NCI-H345 treated with DMSO at 0.1 percent for 48 hours (cell line): ENCODE data around the gene DCHS1.
A peak's percentile ranks its signal among the peaks of the same experiment; 100 is the strongest.

ENCODE experiments used
- DNase-seq: peaks from one replicate; lab custom pipeline; 2025; ENCODE audit not compliant: unreplicated experiment; lab: John Stamatoyannopoulos, UW

The DCHS1 gene

DNA sequence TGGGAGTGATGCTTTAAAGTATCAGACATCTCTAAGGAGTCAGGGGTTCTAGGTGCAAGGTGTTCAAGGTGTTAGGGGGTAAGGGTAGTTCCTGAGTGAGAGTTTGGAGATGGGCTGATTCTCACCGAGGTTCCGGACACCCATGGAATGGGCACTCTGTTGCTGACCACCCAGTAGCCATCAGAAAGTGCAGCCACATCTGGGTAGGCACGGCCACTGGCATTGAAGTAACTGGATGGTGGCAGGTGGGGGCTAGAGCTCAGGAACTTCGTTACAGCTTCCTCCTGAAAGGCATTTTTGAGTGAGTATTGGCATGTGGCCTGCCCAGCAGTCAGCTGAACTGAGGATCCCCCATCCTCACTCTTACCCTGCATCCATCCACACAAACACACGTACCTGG is 40.6 kb downstream of the DCHS1 start:
- DNase-seq, result no peak

DNA sequence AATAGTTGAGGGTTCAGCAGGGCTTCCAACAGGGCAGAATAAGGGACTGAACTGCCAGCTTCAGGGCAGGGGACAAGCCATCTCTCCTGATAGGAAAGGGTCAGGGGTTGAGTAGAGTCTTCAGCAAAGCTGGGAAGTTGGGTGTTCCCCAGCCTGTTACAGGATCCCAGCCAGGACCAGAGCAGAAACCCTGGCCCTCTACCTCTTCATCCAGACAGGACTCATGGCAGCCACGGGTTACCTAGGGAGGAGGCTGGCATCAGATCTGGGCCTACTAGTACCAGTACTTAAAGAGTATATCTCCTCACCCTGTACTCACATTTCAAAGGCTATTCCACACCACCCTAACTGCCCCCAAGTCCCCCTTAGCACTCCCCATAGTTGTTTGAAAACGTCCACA is 41.2 kb downstream of the DCHS1 start:
- no peak for DNase-seq

DNA sequence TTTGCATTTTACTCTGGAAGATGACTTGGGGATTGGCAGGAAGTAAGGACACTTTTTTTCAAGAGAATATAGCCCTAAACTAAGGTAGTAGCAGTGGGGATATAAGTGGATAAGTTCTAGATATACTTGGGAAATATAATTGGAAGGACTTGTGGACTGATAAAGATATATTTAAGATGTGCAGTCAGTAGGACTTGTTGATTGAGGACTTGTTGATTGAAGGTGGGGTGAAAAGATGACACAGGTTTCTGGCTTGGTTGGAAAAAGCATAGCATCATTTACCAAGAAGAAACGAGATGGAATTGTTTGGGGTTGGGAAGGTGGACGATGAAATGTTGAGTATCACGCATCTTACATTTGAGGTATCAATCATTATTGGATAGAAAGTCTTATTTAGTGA is 42.1 kb downstream of the DCHS1 start:
- DNase-seq, result no peak

DNA sequence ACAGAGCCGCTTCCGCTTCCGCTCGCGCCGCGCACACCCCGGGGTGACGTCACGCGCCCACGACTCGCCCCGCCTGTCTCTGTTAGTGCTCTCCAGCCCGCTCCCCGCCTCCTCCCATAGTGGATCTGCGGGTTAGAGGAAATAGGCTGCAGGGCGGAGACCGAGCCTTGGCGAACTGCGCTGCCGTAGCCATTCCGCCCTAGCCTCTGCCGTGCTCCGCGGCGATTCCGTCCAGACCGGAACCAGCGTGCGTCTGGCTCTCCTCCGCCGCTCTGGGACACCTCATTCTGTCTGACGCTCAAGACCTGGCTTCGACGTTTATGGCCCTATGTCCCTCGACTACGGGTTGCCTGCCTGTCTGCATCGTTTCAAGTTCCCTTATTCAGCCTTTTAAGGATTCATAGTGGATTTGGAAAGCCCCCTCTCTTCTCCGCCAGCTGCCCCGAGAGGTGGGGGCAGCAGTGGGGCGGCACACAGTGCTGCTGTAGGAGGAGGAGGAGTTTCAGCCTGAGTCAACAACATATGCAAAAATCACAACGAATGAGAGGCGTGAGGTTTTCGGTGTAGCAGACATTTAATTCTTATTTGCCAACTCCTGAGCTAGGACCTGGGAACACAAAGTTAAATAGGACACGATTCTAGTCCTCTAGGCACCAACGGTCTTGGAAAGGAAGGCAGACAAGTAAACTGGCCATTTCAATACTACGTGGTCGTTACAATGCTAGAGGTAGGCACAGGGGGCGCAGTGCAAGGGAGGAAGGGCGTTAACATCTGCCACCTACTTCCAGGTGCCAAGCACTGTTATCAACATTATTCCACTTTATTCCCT is 43.2 kb downstream of the DCHS1 start, which contains the start of gene TAF10:
Gene TAF10 (minus strand): TSS at position 4 of the 829 bp plus-strand sequence. CDS start 27 bp downstream, outside the sequence.
- DNase-seq, result peak; percentile 84

DNA sequence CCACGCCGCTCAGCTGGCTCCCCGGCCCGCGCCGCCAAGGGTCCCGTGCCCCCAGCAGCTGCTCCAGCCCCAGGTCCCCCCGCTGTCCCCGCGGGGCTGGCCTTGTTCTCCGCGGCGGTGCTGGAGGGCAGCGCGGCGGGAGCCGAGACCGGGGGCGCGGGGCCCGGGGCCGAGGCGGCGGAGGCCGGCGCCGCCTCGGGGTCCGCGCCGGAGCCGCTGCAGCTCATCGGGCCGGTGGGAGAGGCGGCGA is 43.7 kb downstream of the DCHS1 start:
- DNase-seq, result no peak

DNA sequence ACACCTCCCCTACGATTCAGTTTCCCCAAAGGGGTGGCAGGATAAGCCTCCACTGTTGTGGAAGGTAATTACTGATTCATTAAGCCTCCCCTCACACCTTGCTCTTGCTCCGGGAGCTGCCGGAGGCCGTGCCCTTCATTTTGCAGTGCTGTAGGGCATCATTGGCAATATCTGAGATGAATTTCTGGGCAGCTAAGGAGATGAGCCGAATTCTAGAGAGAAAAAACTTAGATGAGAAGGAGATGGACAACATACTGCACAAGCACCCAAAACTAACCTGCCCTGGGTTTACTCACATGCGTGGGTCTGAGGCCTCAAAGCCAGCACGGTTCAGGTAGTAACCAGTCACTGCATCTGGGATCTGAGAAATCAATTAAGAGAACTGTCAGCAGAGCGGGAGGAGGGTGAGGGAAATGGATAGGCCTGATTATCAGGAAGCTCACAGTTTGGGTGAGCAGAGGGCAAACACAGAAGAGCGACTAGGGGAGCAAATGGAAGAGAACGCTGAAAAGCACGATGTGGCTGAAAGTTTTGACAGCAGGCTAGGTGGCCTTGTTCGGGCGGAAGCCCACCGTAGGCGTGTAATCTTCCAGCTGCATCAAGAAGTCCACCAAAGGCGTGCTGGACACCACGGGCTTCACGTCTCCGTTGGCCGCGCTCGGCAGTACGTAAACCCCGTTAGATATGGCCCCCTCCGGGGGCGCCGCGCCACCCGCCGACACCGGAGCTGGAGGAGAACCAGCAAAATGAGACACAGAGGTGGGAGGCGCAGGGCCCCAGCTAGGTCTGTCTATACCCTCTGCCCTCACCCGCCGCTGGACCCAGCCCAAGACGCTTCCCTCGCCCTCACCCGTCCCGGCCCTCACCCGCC is 44.3 kb downstream of the DCHS1 start:
- no peak for DNase-seq

DNA sequence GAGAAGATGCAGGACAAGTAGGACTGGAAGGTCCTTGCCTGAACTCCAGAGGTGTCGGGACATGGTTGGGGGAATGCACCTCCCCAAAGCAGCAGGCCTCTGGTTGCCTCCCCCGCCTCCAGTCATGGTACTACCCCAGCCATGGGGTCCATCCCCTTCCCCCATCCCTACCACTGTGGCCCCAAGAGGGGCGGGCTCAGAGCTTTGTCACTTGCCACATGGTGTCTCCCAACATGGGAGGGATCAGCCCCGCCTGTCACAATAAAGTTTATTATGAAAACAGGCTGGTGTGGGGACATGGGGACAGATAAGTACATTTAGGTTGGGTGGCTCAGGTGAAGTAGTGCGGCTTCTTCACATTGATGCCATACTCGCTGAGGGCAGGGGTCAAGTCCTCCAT is 45.0 kb downstream of the DCHS1 start:
- DNase-seq, result no peak

DNA sequence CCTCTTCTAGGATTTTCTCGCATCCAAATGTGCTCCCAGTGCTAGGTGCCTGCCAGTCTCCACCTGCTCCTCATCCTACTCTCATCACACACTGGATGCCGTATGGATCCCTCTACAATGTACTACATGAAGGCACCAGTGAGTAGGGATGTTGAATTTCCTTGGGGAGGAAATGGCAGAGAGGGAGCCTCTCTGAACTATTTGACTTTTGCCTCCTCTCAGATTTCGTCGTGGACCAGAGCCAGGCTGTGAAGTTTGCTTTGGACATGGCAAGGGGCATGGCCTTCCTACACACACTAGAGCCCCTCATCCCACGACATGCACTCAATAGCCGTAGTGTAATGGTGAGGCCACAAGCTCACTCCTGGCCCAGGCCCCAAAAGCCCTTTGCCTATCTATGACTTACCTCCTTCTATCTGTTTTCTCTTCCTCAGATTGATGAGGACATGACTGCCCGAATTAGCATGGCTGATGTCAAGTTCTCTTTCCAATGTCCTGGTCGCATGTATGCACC is 46.0 kb downstream of the DCHS1 start:
- DNase-seq, result no peak

DNA sequence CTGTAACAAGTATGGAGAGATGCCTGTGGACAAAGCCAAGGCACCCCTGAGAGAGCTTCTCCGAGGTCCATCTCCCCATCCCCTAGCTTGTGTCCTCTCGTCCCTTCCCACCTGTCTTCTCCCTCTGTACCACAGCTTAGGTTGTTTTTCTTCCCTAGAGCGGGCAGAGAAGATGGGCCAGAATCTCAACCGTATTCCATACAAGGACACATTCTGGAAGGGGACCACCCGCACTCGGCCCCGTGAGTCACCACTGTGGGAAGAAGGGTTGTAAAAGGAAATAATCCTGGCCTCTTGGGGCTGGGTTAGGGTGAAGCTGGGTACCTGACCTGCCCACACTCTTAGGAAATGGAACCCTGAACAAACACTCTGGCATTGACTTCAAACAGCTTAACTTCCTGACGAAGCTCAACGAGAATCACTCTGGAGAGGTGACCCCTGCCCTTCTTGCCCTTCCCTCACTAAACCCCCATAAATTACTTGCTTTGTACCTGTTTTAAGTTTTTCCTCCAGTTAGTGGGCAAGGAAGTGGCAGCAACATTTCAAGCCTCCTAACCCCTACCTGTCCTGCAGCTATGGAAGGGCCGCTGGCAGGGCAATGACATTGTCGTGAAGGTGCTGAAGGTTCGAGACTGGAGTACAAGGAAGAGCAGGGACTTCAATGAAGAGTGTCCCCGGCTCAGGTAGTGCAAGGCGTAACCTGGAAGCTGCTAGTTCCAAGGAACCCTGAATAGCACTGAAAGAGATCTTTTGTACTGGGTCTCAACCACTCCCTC is 46.7 kb downstream of the DCHS1 start:
- no peak for DNase-seq

DNA sequence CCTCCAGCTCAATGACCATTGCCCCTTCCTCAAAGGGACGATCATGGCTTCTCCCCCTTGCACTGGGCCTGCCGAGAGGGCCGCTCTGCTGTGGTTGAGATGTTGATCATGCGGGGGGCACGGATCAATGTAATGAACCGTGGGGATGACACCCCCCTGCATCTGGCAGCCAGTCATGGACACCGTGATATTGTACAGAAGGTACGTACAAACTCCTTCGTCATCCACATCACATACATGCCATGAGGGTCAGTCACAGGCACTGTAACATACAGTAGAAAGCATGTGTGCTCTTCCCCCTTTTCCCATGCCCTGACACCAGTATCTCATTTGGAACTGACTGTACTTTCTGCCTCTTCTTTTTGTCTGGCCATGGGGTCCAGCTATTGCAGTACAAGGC is 47.6 kb downstream of the DCHS1 start:
- no peak for DNase-seq

DNA sequence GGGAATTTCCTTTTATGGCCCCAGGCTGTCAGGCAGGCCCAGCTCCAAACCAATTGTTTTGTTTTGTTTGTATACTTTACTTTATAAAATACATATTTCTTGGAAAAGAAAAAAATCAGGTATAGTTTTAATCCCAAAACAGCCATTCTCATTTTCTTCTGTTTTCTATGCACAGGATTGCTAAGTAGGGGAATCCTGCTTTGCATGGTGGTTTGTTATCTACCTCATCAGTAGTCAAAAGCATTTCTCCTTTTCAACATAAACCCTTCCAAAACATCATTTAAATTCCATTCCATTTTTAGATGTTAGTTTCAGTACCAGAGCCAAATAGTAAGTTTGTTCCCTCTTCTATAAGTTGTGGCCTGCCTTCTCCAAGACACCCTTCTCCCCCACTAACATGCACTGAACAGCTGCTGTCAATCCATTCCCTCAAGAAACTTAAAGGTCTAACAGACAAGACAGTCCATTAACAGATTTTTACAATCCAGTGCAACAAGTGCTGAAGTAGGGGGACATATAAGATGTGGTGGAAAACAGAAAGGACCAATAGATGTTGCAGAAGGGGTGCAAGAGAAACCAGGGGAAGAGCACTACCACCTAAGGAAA is 48.3 kb downstream of the DCHS1 start:
- no peak for DNase-seq

DNA sequence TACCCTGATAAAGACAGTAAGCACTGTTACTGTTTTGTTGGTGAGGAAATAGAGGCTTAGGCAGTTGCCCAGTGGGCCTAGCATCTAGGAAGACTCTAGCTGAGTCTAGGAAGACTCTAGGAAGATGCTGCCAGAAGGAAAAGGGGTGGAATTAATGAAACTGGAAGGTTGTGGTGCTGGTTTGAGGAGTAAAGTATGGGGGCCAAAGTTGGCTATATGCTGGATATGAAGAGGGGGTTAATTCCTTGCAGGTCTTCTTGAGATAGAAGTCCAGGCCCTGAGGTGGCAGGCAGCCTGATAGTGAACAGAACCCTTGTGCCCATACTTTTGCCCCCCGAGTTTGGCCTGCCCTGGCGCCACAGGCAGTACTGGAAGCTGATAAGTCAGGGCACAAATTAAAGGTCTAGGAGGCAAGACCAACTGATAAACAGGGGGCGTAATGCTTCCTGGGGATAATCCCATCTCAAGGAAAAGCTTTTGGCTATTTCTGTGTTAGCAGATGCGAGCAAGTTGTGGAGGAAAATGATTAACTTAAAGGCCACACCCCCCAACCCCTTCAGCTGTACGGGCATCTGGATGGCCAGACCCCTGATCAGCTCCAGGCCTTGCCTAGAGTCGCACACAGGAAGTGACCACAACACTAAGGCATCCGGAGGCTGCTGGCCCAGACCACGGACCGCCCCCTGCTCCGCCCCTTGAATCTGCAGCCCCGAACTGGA is 49.0 kb downstream of the DCHS1 start:
- no peak for DNase-seq

DNA sequence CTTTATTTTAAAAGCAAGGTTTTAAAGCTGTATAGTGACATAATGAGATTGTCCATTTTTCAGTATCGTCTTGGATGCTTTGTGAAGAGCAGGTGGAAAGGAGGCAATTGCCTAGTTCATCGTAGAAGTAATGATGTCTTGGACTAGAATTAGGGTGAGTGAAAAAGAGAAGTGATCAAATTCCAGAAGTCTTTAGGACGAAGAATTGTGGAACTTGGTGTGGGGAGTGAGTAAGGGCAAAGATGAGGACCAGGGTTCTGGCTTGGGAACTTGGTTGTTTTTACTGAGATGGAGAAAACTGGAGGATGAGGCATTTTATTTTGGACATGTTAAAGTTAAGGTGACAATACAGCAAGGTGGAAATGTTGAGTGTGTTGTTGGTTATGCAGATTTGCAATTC is 50.8 kb downstream of the DCHS1 start:
- no peak for DNase-seq

DNA sequence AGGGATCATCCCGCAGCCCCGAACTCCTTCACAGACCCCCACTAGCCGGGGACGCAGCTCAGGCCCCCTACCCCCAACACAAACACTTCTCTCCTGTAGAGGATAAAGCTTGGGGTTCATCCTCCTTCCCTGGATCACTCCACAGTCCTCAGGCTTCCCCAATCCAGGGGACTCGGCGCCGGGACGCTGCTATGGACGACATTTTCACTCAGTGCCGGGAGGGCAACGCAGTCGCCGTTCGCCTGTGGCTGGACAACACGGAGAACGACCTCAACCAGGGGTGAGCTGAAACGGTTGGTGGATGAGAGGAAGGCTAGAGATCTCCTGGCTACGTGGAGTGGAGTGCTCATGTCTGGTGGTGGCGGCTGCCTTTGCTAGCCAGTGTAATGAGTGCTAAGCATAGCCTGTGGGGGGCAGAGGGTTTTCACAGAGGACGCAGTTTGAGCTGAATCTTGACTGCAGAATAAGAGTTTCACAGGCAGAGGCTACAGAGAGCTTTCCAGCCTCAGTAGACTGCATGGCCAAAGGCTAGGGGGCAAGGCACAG is 51.5 kb downstream of the DCHS1 start:
- peak; percentile 19 for DNase-seq

DNA sequence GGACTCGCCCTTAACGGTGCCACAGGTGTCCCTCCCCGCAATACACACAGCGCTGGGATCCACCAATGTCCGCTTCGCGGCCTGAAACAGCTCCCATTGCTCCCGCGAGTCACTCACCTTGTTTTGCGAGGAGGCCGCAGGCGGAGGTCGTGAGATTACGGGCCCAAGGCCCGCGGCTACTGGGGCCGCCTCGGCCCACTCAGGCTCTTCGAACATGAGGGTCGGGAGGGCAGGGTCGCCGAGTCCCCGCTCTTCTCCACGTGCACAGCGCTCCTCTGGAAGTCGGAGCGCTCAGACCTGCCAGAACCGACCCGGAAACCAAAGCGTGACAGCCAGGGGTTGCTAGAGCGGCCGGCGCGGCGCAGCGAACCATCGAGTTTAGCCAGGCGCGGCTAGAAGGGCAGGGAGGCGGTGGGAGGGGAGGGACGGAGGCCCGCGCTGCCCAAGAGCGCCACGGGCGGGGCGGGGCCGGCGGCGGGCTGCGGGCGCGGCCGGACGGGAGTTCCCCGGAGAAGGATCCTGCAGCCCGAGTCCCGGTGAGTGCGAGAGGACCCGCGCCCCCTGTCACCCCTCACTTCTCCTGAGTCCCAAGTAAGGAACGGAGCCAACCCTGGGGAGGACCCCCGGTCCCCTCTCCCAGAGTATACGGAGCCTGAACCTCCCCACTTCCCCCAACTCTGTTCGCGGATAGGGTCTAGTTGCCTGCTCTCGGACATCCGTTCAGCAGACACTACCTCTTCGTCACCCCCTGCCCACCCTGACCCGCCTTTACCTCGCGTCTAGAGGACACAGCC is 52.1 kb downstream of the DCHS1 start, which contains the start of the genes ILK and RRP8:
Gene ILK (plus strand): TSS at position 488 of the 794 bp plus-strand sequence. CDS start 498 bp downstream, outside the sequence.
Gene RRP8 (minus strand): TSS at position 330 of the 794 bp plus-strand sequence. CDS start 114 bp downstream, at position 216.
- DNase-seq, result peak; percentile 59

DNA sequence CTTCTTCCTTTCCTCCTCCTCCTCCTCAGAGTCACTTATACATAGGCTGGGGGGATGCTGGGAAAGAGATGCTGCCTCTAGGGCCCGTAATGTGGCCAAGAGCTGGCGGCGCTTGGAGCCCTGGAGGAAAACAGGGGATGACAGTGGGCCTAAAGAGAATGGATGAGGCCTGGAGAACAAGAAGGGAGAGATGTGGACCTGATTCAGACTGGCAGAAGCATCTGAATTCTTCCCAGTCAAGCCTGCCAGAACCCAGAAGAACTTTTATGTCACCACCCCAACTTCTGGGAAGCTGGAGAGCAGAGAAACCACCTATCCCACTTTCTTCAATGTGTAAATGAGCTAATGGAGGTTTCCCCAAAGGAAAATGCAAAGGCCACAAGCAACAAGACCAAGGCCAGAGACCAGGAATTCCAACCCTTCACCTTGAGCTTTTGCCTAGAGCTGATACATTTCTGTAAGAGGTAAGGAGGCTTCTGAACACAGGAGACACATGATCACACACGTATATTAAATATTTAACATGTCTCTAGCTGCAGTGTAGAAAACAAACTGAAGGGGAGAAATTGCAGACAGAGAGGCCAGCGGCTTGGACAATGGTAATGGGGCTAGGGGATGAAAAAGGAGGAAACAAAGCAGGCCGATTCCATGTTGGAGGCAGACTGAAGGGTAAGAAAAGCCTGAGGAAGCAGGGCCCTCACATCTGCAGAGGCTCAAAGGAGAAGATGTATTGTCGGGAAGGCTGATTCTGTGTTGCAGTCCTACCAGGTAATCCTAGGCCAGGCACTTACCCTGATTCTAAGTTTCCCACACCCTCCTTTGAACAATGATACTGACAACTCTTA is 53.3 kb downstream of the DCHS1 start:
- DNase-seq, result no peak

DNA sequence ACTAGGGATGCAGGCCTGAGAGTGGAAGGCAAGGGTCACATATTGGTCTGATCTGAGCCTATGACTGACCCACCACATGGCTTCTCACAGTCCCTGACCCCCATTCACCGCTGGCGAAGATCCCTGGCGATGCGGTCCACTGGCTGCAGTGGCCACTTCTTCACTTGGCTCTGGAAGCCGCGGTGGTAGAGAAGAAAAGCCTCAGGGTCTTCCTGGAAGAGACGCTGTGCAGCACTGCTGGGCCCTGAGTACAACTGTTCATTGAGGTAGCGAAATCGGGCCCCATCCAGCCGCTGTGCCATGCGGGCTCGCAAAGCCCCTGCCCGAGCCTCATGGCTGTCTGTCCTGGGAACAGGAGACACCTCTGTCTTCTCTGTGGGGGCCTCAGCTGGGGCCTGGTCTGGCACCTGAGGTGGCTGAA is 54.6 kb downstream of the DCHS1 start:
- DNase-seq, result no peak

DNA sequence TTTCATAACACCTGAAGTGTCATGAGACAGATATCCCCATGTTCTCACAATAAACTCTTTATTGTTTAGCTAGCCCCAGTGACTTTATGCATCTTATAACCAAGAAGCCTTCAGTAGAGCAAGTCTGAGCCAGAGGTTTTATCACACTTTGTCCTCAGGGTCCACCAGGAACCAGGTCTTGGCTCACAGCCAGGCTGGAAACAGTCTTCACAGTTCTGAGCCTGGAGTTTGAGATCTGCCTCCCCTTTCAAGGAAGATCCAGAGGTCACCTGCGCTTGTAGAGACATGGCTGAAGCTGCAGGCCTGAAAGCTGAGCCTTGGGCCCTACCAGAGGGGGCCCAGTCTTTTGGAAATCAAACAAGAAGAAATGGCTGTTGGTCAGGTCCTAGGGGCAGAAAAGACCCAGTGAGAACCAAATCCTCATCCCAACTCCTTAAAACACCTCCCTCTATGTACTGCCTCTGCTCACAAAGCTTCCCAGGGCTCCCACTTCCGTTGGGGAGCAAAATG is 55.7 kb downstream of the DCHS1 start:
- no peak for DNase-seq
